ENCODE data around the gene DIPK1C. TPM values are rescaled to one million over a fixed set of nuclear protein-coding genes. Genes with fewer than 3 reads are reported as not detected.

DIPK1C gene
- polyA plus RNA-seq, 4 donors: 0.25 to 0.56 (median 0.36) TPM

DNA sequence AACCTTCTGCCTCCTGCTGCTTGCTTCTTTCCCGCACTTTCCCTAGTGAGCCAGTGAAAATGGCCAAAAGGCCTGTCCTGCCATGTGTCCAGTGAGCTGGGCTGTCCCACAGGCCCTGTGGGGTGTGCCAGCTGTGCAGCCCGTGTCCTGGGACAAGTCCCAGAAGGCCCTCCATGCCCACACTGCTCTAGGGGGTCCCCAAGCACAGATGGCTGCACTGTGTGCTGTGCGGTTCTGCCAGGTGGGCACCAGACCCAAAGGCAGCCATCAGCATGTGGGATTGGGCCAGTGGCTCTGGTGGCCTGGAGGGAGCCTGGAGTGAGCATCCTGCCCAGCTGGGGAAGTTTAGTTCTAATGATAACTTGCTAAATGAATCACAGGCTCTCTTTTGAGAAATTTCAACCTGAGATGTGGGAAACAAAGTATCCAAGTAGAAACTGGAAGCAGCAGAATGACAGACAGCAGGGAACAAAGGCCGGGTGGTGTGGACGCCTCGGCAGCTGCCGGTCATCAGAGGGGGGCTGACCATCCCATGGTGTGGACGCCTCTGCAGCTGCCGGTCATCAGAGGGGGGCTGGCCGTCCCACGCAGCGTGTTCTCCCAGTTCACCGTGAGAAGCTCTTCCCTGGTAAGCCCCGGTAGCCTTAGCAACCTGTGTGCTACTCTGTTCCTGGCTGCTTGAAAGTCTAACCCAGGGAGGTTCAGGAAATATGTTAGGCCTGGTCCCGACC, 29.2 kb upstream of the DIPK1C start:
- DNase-seq (ENCODE audit: low read depth in 4 of 4, low spot score in 3 of 4): no peak

DNA sequence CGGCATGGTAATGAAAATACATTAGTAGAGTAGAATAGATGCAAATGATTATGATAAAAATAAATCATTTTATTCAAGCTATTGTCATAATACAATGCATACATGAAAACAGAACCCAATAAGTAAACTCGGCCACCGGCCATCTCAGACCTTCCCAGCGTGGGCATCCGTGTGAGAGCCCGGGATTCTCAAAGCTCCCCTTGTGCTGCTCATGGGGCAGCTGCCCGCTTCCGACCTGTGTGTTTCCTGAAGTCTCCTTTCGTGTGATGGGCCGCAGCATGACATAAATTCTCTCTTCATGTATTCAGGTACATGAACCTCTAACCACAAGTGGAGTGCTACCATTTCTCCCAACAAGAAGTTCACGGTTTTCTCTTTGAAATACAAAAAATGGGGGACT, 25.6 kb upstream of the DIPK1C start:
- no peak for DNase-seq (ENCODE audit: low read depth in 4 of 4, low spot score in 3 of 4)

- no peak for DNase-seq (ENCODE audit: low read depth in 4 of 4, low spot score in 3 of 4)
Measured at GRCh38 chr18:74480149-74480651, 23.1 kb upstream of the DIPK1C start.

DNA sequence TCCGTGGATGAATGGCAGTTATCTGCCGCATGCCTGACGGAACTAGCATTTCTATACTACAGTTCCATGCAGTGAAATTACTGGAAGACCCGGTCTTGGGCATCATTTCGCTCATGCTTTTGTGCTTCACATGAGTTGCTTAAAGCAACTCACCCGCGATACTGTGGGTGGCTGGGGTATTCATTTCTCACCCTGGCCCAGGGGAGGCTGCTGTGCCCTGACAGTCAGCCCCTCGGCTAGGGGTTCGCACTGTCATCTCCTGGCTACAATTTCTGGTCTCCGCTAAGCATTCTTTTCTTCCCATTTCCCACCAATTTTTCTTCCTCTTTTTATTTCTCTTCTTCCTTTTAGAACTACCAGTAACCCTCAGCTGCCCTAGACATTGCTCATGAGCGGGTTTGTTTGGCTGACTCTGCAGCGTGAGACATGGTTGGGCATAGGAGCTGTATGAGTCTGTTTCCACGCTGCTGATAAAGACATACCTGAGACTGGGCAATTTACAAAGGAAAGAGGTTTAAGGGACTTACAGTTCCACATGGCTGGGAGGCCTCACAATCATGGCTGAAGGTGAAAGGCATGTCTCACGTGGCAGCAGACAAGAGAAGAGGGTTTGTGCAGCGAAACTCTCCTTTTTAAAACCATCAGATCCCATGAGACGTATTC, 22.5 kb upstream of the DIPK1C start:
- no peak for DNase-seq (ENCODE audit: low read depth in 4 of 4, low spot score in 3 of 4)

GRCh38 chr18:74478880-74479279, 21.8 kb upstream of the DIPK1C start:
- DNase-seq (ENCODE audit: low read depth in 4 of 4, low spot score in 3 of 4): no peak

DNA sequence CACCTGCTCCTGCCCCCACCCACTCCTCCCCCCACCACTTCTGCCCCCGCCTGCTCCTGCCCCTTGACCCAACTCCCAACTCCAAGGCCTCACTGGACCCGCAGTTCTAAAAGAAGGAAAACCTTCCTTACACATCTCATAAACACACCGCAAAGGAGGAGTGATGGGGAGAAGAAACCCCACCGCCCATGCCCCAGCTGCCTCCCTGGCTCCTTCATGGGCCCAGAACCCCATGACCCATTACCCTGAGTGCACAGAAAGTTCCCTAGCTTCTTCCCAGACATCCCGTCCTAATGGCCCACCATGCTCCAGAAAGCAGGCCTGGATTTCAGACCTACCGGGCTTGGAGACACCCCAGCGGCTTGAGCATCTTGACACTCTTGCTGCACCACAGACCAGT, 21.2 kb upstream of the DIPK1C start:
- no peak for DNase-seq (ENCODE audit: low read depth in 4 of 4, low spot score in 3 of 4)

- no peak for DNase-seq (ENCODE audit: low read depth in 4 of 4, low spot score in 3 of 4)
Measured at GRCh38 chr18:74477771-74478170, 20.7 kb upstream of the DIPK1C start.

GRCh38 chr18:74476140-74476539, 19.0 kb upstream of the DIPK1C start:
- DNase-seq (ENCODE audit: low read depth in 4 of 4, low spot score in 3 of 4): no peak

GRCh38 chr18:74473976-74474640, 17.0 kb upstream of the DIPK1C start:
- DNase-seq (ENCODE audit: low read depth in 4 of 4, low spot score in 3 of 4): no peak

DNA sequence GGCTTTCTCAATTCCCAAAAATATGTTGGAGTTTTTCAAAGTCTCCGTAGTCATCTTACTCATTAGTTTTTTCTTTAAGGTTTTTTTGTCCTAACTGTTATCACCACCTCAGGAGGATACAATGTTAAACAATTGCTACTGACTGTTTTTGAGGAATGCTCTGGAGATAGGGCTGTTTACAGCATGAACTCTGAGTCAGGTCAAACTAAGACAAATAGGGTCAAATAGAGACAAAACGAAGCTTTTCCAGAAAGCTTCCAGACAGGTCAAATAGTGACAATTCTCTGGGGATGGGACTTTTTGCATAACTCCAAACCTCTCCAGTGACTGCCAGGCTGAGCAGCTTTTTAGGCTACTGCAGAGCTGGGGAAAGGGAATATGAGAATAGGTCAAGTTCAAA, 15.2 kb upstream of the DIPK1C start:
- DNase-seq (ENCODE audit: low read depth in 4 of 4, low spot score in 3 of 4): no peak

GRCh38 chr18:74468547-74469061, 11.5 kb upstream of the DIPK1C start:
- DNase-seq (ENCODE audit: low read depth in 4 of 4, low spot score in 3 of 4): no peak

GRCh38 chr18:74465775-74466174, 8.7 kb upstream of the DIPK1C start:
- DNase-seq (ENCODE audit: low read depth in 4 of 4, low spot score in 3 of 4): no peak

- DNase-seq (ENCODE audit: low read depth in 4 of 4, low spot score in 3 of 4): no peak
Measured at GRCh38 chr18:74463983-74464382, 6.9 kb upstream of the DIPK1C start.

GRCh38 chr18:74463254-74463653, 6.1 kb upstream of the DIPK1C start:
- DNase-seq (ENCODE audit: low read depth in 4 of 4, low spot score in 3 of 4): no peak

DNA sequence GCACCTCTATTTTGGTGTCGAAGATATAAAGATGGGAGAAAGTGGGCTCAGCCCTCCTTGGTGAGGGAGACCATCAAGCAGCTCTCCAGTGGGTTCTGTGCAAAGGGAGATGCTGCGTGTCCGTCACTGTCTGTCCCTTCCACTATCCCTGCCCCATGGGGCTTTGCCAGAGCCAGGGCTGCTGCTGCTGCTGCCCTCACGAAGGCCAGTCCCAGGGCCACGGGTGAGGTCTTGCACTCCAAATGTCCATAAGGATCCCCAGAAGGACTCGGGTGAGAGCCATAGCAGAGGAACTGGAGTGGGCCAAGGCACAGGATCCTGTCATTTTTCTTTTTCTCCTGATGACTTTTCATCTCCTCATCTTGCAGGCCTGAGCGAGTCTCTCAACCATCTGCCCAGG, 3.7 kb upstream of the DIPK1C start:
- DNase-seq (ENCODE audit: low read depth in 4 of 4, low spot score in 3 of 4): no peak

DNA sequence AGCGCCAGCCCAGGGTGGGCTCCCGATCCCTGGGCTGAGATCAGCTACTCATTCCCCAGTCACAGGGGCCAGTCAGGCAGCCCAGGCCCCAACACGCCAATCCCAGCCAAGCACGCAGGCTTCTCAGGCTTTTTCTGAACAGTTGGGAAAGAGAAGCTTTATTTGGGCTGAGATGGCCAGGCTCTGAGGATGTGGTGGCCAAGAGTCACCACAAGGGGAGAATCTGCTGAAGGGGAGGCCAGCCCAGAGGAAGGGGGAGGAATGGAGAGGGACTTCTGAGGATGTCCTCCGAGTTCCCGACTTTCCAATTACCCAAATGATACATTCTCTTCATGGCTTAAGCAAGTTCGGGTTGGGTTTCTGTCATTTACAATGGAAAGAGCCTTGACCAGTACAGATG, 2.8 kb upstream of the DIPK1C start:
- no peak for DNase-seq (ENCODE audit: low read depth in 4 of 4, low spot score in 3 of 4)

- DNase-seq (ENCODE audit: low read depth in 4 of 4, low spot score in 3 of 4): no peak
Measured at GRCh38 chr18:74457725-74458421, 765 bp upstream of the DIPK1C start.

DNA sequence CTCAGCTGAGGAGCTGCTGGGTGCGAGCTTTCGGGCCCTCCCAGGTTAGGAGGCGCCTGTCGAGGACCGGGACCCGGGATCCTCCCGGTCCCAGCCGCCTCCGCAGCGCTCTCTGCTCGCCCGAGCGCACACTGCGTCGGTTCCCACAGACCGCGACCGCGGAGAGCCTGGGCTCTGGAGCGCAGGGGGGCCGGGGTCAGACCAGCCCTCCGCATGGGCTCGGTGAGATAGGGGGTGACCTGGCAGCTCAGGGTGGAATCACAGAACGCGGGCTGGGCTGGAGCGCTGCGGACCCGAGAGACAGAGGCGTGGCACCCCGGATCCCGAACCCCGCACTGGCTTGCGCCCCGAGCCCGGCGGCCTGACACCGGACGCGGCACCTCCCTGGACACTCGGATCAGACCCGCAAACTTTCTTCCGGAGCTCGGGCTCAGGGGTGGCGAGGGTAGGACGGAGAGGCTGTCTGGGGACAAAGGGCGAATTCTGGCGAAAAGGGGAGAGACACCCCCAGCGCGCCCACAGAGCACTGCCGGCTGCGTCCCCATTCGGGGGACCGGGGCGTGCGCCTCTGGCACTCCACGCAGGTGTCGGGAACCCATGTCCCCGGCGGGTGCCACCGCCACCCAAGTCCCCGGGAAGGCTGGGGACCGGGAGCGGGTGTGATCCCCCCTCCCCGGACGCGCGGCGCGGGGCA, 612 bp downstream of the DIPK1C start:
- DNase-seq (ENCODE audit: low read depth in 4 of 4, low spot score in 3 of 4): no peak

DNA sequence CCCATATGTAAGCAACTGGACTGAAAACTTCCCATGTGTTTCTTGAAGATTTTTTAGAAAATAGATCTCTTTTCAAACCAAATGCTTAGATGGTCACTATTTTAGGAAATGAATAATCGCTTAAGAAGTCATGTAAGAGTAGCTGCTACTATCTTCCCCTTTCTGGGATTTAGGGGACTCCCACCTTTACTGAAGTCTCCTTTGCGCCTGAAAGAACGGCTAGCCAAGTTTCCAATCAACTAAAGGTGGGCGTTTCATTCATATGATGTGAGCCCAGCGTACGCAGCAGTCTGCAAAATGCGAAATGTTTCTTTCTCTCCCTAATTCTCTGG, 1.1 kb downstream of the DIPK1C start:
- no peak for DNase-seq (ENCODE audit: low read depth in 4 of 4, low spot score in 3 of 4)

DNA sequence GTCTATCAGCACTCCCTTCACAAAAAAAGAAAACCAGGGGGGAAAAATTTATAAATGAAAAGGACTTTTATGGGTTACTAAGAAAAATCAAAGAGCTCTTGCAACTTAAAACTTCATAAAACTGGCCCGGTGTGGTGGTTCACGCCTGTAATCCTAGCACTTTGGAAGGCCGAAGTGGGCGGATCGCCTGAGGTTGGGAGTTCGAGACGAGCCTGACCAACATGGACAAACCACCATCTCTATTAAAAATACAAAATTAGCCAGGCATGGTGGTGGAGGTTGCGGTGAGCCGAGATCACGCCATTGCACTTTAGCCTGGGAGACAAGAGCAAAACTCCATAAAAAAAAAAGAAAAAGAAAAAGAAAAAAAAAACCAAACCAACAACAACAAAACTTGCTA, 1.7 kb downstream of the DIPK1C start:
- DNase-seq (ENCODE audit: low read depth in 4 of 4, low spot score in 3 of 4): no peak
